ENCODE results near the gene DLGAP3.
"Not testable (repeated sequence)": the region's sequence is repeated elsewhere in the genome, so short reads cannot be mapped to it uniquely, and the experiment has no call there.

The DLGAP3 gene

DNA sequence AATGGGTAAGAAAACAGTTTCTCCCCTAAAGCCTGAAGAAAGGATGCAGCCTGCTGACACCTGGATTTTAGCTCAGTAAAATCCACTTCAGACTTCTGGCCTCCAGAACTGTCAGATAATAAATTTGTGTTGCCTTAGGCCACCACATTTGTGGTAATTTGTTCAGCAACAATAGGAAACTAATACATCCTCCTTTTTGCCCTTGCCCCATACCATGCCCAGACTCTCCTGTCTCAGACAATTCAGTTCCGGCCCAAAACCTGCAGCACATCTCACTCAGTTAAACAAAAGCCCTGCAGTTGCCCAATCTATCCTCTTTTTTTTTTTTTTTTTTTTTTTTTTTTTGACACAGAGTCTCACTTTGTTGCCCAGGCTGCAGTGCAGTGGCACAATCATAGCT lies 95.7 kb downstream of the DLGAP3 start:
- DNase-seq (ENCODE audit: low spot score) = no peak

DNA sequence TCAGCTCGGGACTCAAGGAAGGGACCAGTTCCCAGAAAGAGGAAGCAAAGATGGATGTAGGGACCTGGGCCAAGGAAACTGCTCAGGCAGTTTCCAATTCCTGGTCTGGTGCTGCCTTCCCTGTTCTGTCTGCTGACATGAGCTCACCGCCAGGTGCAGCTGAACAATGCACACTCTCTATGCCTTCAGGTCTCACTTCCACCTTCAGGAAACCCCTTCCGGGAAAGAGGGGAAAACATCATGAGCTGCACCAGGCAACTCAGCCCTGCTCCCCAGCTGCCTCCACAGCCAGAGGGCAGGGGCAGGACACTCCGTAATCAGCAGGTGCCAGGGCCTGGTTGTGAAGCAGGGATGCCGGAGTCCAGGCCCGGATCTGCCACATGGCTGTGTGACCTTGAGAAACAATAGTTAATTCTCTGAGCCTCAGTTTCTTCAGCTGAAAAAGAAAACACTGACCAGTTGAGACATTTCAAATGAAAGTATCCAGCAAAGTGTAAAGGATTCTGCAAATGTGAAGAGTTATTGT lies 97.7 kb downstream of the DLGAP3 start:
- no peak for DNase-seq (ENCODE audit: low spot score)

DNA sequence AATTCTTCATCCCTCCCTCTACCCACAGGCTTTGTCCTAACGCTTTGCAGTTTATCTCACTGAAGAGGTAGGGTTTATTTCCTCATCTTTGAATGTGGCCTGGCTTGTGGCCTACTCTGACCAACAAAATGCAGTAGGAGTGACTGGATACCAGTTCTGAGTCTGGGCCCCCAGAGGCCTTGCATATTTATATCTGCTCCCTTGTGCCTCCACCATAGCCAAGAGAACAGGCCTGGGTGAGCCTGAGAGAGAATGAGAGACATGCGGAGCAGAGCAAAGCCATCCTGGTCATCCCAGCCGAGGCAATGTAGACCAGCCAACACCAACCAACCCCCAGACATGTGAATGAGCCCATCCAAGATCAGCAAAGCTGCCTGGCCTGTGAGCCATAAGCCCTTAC lies 100.2 kb downstream of the DLGAP3 start:
- no peak for DNase-seq (ENCODE audit: low spot score)

DNA sequence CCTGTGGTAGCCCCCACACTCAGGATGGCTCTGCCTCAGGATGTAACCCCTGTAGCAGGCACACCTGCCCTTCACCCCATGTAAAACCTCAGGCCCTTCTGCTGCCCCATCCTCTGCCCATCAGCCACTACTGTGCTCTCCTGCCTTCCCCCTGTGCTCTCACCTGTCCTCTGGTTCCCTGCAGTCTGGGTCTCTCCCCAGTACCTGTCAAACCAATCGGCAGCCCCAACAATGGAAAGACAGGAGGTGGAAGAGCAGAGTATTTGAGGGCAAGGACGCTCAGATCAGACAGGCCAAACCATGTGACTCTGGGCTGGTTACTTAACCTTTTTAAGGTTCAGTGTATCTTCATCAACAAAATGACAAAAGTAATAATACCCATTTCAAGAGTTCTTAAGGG lies 100.8 kb downstream of the DLGAP3 start:
- DNase-seq (ENCODE audit: low spot score) = no peak

DNA sequence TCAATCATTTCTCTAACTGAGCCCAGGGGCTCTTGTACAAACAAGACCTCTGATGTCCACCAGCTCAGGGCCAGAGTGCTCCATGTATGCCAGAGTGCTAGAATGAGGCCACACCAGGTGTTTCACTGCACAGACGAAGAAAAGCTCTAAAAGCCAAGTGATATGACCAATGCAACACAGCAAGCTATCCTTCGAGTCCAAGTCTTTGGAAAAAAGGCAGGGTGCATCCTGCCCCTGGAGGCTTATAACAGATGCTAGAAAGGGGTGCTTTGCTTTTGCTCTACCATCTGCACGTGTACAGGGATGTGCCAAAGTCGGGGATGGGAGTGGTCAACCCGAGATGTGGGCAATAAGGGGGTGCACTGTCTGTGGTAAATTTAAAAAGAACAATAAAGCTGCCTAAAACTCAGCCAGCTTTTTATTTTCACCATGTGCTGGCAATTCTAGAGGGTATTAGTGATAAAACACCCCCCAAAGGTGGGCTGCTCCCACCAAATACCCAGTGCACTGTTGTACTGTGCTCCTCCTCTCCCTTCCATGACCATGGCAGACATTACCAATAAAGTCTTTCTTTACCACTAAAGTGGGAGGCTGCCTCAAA lies 102.0 kb downstream of the DLGAP3 start:
- no peak for DNase-seq (ENCODE audit: low spot score)

DNA sequence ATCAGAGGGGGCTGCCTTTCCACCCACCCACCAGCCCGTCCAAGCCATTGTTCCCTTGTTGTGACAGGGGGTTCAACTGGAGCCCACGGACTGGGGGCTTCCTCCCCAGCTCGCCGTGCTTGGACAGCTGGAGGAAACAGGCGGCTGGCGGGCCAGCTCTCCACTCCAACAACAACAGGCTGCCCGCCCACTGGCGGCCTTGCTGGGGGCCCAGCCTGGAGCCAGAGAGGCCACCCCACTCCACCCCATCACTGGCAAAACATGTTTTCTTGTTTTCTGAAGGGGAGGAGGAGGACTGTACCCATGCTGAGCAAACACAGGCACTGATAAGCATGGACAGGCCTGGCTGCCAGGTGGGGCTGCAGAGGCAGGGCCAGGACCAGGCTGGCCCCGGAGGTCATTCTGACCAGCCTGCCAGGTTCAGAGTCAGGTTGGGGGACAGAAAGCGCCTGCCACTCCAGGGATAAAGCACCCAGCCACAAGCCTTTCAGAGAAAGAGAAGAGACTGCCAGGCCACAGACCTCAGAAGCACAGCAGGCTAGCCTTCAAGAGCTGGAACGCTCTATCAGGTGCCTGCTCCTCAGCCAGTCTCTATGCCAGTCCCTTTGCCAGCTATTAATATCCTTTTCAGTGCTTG lies 103.9 kb downstream of the DLGAP3 start:
- no peak for DNase-seq (ENCODE audit: low spot score)

DNA sequence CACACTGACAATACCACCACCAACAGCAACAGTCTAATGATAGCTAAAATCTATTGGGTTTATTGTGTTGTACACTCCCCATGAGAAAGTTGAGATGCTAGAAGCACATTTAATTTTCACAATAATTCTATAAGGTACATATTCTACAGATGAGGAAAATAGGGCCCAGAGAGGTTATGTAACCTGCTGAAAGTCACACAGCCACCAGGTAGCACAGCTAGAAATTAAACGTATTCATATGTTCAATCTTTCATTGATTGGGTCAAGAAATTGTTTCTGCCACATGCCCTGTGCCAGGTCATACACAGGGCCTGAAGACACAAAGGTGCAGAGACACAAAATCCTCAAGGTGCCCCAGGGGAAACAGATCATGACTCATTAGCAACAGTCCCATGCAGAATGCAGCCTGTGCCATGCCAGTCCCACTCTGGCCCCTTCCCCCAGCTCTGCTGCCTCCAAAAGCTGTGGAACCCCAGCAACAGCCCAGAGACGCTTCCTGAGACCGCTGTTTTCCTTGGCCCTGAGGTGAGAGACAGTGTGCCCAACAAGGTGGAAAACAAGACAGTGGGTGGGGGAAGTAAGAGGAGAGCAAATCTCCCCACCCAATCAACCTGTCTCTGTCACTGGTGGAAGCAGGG lies 104.5 kb downstream of the DLGAP3 start:
- DNase-seq (ENCODE audit: low spot score) = no peak

DNA sequence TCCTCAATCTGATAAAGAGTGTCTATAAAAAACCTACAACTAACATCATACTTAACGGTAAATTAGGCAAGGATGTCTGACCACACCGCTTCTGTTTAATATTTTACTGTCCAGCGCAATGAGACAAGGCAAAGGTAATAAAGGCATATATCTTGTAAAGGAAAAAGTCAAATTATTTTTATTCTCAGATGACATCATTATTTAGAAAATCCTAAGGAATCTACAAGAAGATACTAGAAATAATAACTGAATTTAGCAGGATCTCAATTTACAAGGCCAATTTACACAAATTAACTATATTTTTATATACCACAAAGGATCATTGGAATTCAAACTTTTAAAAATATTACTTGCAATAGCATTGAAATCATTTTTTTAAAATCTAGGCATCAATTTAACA lies 107.2 kb downstream of the DLGAP3 start:
- no peak for DNase-seq (ENCODE audit: low spot score)

DNA sequence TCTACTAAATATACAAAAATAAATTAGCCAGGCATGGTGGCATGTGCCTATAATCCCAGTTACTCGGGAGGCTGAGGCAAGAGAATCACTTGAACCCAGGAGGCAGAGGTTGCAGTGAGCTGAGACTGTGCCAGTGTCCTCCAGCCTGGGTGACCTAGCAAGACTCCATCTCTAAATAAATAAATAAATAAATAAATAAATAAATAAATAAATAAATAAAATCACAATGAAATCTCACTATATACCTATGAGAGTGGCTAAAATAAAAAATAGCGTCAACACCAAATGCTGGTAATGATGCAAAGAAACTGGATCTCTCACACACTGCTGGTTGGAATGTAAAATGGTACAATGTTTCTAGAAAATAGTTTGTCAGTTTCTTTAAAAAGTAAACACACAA lies 110.6 kb downstream of the DLGAP3 start:
- not testable (repeated sequence) for DNase-seq (ENCODE audit: low spot score)

DNA sequence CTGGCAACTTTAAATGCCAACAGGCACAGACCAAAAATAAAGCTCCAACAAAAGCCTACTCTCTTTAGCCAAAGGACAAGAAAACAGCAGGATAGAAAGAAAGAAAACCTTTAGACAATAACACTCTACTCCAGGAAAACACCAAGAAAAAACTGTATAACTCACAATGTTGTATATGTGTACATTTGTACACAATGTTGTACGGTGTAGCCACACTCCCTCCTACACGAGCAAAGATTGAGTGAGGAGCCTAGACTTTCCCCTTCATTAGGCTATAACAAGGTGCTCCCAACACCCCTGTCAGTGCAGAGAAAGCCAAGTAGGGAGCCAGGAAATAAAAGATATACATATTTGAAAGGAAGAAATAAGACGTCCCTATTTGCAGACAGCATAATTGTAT lies 112.7 kb downstream of the DLGAP3 start:
- no peak for DNase-seq (ENCODE audit: low spot score)

DNA sequence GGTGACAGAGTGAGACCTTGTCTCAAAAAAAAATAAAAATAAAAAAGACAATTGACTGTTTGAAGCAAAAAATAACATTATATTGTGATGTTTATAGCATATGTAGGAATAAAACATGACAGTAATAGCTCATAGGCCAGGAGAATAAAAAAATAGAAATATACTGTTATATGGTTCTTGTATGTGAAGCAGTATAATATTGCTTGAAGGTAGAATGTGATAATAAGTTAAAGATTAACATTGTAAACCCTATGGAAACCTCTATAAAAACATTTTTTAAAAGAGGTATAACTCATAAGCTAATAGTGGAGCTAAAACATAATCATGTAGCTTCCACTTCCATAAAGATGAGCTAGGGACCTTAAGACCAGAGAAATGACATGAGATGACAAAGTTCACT lies 113.1 kb downstream of the DLGAP3 start:
- no peak for DNase-seq (ENCODE audit: low spot score)
